ENCODE data around the gene TYMS.

Gene TYMS

GRCh38 chr18:712401-713134 lies 55.1 kb downstream of the TYMS start, which contains the start of gene ENOSF1:
Gene ENOSF1 (minus strand): TSS chr18:712630. CDS start chr18:712587, 43 bp downstream.
- no peak for DNase-seq

- DNase-seq, result no peak
These were observed 55.7 kb downstream of the TYMS start for GRCh38 chr18:713135-713490.

- peak; percentile 31 for DNase-seq
These were observed 58.2 kb downstream of the TYMS start for GRCh38 chr18:715626-716025.

DNA sequence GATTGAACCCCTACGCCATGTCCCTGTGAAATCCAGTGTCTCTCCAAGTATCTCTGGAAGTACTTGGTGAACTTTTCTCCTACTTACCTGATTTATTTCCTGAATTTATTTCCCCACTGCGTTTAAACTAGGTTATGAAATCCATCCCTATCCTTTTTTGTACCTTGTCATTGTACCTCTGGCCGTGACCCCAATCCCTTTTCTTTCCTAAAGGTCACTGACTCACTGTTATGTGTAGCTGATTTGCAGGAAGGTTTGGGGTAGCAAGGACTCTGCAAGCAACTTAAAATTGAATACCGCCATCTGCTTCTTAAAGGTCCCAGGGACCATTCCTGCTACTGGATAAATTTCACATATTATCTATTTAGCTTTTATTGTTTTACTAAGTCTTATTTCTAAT lies 59.5 kb downstream of the TYMS start:
- no peak for DNase-seq
